GM18526 (cell line): ENCODE data around the gene PCDHB6.

ENCODE experiments used
- POLR2A ChIP-seq: IDR thresholded peaks from 3 replicates; pipeline ENCODE4 v1.6.1; 2011; ENCODE audit not compliant: insufficient read length; ENCODE audit errors: extremely low read depth

Gene PCDHB6

DNA sequence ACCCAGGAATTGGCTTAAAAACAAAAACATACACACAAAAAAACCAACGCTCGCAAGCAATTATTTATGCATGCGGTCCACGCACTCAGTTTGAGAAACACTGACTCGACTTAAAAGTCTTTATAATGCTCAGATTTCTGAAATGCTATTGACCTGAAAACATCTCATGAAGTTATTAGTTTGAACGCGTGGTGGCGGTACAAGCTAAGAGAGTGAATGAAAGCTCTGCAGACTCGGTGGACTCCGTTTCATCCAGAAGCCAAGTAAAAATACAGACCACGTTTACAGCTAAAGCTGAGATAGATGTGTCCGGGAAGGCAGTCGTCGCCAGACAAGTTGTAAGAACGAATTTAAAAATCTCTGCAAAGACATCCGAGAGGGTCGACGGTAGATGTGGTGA is at the start of gene PCDHB6:
TSS of gene PCDHB6 (plus strand) at position 246 of the 400 bp plus-strand sequence. CDS start 201 bp downstream, outside the sequence.
- TF ChIP-seq POLR2A: no peak

DNA sequence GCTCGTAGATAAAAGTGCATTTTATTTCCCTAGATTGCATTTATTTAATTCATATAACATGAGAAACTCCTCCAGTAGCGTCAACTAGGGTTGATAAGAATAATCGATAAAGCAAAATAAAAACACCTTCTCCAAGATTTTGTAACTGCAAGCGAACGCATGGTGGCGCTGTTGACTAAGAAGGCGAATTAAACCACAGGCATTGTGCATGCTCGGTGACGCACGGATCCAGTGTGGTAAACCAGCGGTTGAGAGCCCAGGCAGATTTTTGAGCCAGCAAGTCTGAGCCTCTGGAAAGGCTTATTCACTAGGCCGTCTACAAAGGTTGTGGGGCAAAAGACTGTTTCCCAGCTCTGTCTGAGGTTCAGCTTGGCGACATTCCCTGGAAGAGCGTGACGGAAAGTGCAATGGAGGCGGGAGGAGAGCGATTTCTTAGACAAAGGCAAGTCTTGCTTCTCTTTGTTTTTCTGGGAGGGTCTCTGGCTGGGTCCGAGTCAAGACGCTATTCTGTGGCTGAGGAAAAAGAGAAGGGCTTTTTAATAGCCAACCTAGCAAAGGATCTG is 49.5 kb upstream of the PCDHB6 start, which contains the start of gene PCDHB3:
TSS of gene PCDHB3 (plus strand) at position 231 of the 563 bp plus-strand sequence. CDS start at position 408, 177 bp downstream.
- no peak for TF ChIP-seq POLR2A

DNA sequence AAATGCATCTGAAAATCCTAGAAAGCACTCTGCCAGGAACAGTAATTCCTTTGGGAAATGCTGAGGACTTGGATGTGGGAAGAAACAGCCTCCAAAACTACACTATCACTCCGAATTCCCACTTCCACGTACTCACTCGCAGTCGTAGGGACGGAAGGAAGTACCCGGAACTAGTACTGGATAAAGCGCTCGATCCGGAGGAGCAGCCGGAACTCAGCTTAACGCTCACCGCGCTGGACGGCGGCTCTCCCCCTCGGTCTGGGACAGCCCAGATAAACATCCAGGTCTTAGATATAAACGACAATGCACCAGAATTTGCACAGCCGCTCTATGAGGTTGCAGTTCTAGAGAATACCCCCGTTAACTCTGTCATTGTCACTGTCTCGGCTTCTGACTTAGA is 48.8 kb upstream of the PCDHB6 start:
- TF ChIP-seq POLR2A: no peak

DNA sequence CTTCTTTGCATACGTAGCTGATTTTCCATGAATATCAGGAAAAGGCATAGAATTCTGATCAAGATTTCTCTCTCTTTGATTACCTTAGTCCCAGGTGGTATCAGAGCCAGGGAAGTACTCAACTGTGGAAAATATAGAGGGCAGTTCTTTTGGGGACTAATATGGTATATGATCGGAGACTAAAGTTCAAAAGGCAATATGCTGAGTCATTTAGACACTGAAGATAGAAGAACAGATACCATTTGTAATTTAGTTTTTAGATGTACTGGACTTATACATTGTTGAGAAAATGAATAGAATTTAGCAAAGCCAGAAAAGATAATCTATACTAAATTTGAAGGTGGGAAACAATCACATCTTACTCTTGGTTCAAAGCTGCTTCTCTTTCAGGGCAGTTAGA is 44.5 kb upstream of the PCDHB6 start:
- no peak for TF ChIP-seq POLR2A

DNA sequence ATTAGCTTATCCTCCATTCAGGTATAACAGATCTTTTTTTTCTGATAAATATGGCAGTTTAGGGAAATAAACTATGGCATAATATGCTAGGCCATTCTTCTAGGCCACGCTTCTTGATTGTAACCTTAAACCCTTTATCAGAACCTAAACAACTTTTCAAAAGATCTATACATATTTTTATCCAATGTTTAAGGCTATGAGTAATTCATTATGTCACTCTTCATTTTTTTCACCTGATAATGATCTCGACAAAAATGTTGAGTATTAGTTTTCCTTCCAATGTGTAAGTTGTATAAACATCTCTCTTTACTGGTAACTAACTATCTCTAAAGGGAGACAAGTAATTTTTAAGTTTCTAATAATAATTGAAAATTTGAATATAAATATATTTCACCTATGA is 30.6 kb upstream of the PCDHB6 start:
- TF ChIP-seq POLR2A: no peak

DNA sequence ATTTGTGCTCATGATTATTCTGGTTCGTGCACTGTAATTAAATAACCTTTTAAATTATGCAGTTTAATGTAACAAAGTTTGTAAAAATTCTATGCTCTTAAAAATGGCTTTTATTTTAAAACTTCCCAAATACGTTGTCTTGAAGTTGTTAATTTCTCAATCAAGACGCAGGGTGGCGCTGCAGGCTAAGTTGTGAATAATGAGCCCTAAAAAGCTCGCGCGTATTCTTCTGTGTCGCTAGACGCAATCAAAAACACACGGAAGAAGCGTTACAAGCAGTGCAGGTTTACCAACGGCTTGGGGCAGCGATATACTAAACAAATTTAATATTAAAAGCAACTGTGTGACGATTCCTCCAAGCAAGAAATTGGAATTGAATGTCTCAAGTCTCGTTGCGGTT is 28.3 kb upstream of the PCDHB6 start, which contains the start of gene PCDHB4:
TSS of gene PCDHB4 (plus strand) at position 256 of the 400 bp plus-strand sequence. CDS start 181 bp downstream, outside the sequence.
- TF ChIP-seq POLR2A: no peak

DNA sequence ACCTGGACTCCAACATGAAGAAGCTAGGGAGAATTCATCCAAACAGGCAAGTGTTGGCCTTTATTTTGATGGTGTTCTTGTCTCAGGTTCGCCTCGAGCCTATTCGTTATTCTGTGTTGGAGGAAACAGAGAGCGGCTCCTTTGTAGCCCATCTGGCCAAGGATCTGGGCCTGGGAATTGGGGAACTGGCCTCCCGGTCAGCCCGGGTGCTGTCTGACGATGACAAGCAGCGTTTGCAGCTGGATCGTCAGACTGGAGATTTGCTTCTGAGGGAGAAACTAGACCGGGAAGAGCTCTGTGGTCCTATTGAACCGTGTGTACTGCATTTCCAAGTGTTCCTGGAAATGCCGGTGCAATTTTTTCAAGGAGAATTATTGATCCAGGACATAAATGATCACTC is 27.9 kb upstream of the PCDHB6 start:
- no peak for TF ChIP-seq POLR2A

DNA sequence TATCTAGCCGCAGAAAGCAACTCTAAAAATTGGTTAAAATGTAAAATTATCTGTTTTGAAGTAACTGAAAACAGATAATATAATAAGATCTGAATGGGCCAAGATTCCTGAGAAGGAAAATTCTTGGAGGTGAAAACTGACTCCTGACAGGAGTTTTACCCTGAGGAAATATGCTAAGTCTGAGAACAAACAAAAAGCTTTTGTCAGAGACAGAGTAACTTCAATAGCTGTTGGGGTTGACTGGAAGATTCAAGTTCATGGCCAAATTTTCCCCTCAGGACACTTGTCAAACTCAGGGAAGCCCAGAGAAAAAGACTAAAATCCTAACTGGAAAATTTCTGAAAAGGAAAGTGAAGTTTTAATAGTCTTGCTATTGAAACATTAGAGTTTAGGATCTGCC is 22.6 kb upstream of the PCDHB6 start:
- no peak for TF ChIP-seq POLR2A

DNA sequence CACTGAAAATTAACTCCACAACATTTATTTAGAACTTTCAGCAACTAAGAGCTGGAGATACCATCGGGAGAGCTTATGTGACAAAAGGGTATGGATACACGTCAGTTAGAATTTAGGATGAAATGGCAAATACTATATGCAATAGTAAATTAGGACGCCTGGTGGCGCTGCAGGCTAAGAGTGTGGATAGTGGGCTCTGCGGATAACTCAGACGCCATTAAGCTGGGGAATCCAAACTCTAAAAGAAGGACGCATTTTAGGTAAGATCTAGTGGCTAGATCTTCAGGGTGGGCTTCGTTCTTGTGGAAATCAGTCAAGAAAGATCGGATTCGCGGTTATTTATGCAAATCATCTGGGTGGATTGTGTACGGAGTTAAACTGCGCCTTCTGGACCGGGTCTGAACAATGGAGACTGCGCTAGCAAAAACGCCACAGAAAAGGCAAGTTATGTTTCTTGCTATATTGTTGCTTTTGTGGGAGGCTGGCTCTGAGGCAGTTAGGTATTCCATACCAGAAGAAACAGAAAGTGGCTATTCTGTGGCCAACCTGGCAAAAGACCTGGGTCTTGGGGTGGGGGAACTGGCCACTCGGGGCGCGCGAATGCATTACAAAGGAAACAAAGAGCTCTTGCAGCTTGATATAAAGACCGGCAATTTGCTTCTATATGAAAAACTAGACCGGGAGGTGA is 14.7 kb upstream of the PCDHB6 start, which contains the start of gene PCDHB5:
TSS of gene PCDHB5 (plus strand) at position 177 of the 688 bp plus-strand sequence. CDS start at position 406, 229 bp downstream.
- no peak for TF ChIP-seq POLR2A

DNA sequence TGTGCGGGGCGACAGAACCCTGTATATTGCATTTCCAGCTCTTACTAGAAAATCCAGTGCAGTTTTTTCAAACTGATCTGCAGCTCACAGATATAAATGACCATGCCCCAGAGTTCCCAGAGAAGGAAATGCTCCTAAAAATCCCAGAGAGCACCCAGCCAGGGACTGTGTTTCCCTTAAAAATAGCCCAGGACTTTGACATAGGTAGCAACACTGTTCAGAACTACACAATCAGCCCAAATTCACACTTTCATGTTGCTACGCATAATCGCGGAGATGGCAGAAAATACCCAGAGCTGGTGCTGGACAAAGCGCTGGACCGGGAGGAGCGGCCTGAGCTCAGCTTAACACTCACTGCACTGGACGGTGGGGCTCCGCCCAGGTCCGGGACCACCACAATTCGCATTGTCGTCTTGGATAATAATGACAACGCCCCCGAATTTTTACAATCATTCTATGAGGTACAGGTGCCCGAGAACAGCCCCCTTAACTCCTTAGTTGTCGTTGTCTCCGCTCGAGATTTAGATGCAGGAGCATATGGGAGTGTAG is 14.1 kb upstream of the PCDHB6 start:
- no peak for TF ChIP-seq POLR2A

DNA sequence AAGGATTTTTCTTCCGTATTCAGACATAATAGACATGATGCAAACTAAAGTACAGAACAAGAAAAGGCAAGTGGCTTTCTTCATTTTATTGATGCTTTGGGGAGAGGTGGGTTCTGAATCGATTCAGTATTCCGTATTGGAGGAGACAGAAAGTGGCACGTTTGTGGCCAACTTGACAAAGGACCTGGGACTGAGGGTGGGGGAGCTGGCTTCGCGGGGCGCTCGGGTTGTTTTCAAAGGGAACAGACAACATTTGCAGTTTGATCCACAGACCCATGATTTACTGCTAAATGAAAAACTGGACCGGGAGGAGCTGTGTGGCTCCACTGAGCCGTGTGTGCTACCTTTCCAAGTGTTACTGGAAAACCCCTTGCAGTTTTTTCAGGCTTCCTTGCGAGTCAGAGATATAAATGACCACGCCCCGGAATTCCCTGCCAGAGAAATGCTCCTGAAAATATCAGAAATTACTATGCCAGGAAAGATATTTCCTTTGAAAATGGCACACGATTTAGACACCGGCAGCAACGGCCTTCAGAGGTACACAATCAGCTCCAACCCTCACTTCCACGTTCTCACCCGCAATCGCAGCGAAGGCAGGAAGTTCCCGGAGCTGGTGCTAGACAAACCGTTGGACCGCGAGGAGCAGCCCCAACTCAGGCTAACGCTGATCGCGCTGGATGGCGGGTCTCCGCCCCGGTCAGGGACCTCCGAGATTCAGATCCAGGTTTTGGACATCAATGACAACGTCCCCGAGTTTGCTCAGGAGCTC is 551 bp downstream of the PCDHB6 start:
- TF ChIP-seq POLR2A: no peak

DNA sequence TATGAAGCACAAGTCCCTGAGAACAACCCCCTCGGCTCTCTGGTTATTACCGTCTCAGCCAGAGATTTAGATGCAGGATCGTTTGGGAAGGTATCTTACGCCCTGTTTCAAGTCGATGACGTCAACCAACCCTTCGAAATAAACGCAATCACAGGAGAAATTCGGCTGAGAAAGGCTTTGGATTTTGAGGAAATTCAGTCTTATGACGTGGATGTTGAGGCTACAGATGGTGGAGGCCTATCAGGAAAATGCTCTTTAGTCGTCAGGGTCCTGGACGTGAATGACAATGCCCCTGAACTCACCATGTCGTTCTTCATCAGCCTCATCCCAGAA is 1.1 kb downstream of the PCDHB6 start:
- no peak for TF ChIP-seq POLR2A

DNA sequence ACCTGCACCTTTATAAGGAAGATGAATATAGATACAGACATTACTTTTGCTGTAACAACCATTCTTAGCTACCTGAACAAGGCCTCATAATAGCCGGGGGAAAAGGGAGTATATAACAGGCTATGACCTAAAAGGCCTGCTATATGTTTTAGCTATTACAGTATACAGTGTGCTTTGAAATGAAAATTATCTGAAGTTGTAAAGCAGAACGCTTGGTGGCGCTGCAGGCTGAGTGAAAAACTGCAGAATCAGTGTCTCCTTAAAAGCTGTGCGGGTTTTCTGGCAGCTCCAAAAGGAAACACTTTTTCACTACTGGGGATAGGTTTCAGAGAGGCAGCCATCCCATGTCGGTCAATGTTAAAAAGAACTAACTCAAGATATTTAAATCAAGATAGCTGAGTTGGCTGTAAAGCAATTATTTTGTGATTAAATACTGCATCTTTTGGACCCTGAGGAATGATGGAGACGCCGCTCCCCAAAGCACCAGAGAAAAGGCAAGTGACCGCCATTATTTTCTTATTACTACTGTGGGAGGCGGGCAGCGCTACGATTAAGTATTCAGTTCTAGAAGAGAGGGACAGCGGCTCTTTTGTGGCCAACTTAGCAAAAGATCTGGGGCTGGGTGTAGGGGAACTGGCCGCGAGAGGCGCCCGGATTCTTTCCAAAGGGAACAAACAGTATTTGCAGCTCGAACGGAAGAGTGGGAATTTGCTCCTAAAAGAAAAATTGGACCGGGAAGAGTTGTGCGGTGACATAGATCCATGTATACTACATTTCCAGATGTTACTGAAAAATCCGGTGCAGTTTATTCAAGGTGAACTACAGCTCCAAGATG is 5.9 kb downstream of the PCDHB6 start:
- TF ChIP-seq POLR2A: no peak

DNA sequence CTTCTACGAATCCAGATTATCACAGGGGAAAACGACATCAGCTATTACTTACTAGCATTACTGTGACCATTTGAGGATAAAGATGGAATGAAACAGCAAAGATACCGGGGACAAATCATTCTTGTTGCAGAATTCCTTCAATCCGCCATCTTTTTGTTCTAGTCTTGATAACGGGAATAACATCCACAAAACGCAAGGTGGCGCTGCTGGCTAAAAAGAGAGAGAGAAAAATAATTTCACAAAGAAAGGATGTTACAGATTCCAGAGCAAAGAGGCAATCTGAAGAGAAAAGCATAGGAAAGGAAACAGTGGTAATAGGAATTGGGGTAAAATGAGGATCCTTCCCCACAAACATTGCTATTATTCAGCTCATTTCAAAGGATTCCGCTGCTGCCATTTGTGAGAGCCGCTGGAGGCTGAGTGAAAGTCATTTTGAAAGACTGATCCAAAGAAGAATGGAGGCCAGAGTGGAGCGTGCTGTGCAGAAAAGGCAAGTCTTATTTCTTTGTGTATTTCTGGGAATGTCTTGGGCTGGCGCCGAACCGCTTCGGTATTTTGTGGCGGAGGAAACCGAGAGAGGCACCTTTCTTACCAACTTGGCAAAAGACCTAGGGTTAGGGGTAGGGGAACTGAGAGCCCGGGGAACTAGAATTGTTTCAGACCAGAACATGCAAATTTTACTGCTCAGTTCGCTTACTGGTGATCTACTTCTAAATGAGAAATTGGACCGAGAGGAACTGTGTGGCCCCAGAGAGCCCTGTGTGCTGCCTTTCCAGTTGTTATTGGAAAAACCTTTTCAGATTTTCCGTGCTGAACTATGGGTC is 22.7 kb downstream of the PCDHB6 start, which contains the start of gene PCDHB7:
TSS of gene PCDHB7 (plus strand) at position 264 of the 824 bp plus-strand sequence. CDS start at position 456, 192 bp downstream.
- no peak for TF ChIP-seq POLR2A
